Fibroblast of skin of abdomen (primary cell): Measurements from ENCODE around the gene KHDRBS1.
"Not testable (repeated sequence)": the region's sequence is repeated elsewhere in the genome, so short reads cannot be mapped to it uniquely, and the experiment has no call there.

ENCODE experiments used
- DNase-seq: peaks from one replicate; pipeline ENCODE4 v3.0.0-alpha.2; 2013

Gene KHDRBS1

DNA sequence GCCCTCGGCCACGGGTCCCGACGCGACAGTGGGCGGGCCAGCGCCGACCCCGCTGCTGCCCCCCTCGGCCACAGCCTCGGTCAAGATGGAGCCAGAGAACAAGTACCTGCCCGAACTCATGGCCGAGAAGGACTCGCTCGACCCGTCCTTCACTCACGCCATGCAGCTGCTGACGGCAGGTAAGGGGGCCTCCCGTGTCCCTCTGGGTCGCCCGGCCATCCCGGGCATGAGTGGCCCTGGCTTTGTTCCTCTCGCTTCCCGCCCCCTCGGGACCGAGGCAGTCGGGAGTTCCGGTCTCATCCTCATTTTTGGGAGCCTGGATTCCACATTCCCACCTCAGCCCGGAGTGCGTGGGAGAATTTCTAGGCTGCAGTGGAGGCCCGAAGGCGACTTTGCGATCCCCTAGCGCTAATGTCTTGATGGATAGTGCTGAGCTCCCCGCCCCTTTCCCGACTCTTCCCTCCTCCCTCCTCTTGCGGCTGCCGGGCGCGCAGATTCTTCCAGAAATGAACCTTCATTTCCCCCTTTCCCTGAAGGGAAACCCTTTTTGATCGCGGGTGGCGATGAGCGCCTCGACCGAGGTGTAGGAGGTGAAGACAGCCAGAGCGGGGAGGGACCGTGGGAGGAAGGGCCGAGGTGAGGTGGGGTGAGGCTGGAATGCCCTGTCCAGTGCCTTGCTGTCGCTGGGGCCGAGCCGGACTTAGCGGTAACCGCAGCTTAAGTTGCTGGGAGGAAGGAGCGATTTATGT is 705 bp downstream of the KHDRBS1 start:
- DNase-seq: peak; percentile 42

GRCh38 chr1:32014948-32015273 is 1.2 kb downstream of the KHDRBS1 start:
- no peak for DNase-seq

GRCh38 chr1:32020339-32020738 is 6.7 kb downstream of the KHDRBS1 start:
- DNase-seq: no peak

- DNase-seq: not testable (repeated sequence)
Observed at GRCh38 chr1:32021574-32022018, 7.9 kb downstream of the KHDRBS1 start.

GRCh38 chr1:32023351-32023750 is 9.7 kb downstream of the KHDRBS1 start:
- DNase-seq: no peak

- no peak for DNase-seq
Observed at GRCh38 chr1:32025515-32025914, 11.8 kb downstream of the KHDRBS1 start.

- peak; percentile 38 for DNase-seq
Observed at GRCh38 chr1:32028746-32029145, 15.1 kb downstream of the KHDRBS1 start.

DNA sequence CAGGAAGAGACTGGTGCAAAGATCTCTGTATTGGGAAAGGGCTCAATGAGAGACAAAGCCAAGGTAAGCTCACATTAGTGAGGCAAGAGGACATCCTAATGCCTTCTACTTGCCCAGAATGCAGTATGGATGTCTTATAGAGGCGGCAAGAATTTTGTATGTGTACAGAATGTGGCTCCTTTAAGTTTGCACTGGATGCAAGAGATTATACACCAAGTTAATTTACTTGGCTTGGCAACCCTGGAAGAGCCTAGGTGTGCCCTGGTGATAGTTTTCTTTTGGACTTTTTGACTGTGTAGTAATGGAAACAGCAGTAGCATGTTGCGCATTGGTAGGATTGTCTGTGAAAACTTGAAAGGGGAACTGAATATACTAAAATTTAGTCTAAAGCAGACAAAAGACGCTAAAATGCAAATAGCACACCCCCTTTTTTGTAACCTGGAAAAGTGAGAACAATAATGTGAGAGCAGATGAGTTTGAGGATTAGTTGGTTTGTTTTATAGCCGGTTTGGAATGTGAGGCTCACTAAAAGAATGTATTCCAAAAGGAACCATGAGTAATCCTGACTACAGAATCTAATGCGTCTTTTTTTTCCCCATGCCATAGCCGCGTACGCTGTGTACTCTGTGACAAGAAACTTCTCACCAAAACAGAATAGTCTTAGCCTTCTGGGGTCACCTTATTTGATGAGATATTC is 18.1 kb downstream of the KHDRBS1 start:
- peak; percentile 82 for DNase-seq

DNA sequence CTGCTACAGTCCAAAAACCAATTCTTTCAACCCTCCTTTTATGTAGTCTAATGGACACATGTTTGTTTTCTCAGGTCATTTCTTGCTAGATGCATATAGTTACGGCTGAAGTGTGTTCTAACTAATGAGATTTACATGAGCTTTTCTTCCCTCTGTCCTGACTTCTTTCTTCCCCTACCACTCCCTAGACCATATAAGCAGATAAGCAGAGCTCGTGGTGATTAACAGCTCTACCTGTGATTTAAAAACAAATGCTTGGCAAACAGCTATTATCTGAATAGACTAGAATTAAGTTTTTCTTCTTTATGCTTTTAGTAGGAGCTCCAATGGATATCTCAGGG is 18.6 kb downstream of the KHDRBS1 start:
- DNase-seq: no peak

- no peak for DNase-seq
Observed at GRCh38 chr1:32035119-32035518, 21.5 kb downstream of the KHDRBS1 start.

DNA sequence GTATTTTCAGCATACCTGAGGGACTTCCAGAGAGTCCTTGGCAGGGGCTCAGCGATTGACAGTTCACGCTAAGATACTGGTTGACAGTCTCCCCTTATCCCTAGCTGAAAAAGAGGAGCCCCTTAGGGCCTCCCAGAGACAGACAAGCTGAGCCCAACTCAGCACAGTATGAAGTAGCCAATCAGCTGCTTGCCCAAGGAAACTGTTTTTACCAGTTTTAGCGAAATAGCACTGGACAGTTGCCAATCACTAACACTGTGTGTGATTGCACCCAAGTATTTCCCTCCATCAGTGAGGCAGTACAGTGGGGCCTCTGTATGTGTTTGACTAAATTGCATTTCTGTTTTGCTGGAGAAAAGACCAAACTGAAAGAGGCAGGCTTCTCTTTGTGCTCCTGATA is 27.0 kb downstream of the KHDRBS1 start:
- DNase-seq: no peak

GRCh38 chr1:32042330-32042729 is 28.7 kb downstream of the KHDRBS1 start:
- no peak for DNase-seq

DNA sequence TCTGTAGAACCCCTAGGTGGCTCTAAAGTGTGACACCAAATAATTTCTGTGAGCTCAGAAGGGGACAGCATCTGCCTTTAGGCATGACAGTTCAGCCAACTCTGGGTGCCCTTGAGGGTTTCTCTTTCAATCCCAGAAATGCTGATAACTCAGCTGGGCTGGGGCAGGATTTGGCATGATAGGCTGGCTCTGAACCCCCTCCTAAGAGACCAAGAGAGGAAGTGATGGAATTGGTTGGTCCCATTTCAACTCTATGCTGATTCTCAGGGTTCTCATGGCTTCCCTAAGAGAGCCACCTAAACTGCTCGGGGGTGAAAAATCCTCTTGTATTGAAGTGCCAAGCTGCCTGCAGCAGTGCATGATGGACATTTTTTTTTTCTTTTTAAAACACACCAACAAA is 30.6 kb downstream of the KHDRBS1 start:
- DNase-seq: no peak

DNA sequence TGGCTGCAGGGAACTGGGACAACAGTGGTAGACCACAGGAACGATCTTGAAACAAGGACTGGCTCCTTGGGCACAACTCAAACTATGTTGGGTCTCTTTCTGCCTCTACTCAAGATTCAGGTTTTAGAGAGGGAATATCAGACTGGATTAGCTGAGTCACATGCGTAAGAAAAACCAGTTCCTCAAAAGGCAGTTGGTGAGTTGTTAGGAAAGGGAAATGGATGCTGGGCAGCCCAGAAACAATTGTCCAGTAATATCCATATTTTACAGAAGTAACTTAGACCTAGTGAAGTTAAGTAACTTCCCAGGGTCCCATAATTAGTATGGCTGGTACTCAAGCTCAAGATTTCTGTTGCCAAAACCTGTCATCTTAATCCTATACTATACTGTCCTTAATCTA is 32.1 kb downstream of the KHDRBS1 start:
- no peak for DNase-seq

DNA sequence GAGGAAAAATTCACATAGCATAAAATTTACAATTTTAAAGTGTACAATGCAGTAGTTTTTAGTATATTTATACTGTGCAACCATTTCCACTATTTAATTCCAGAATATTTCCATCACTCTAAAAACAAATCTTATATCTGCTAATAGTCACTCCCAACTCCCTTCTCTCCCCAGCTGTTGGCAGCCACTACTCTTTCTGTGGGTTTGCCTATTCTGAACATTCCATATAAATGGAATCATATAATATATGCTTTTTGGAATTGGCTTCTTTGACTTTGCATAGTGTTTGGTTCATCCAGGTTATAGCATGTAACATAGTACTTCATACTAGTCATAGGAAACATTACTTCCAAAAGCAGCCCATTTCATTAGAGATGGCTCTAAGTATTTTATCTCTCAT is 34.0 kb downstream of the KHDRBS1 start:
- DNase-seq: peak; percentile 53

- DNase-seq: no peak
Observed at GRCh38 chr1:32048440-32048839, 34.8 kb downstream of the KHDRBS1 start.

DNA sequence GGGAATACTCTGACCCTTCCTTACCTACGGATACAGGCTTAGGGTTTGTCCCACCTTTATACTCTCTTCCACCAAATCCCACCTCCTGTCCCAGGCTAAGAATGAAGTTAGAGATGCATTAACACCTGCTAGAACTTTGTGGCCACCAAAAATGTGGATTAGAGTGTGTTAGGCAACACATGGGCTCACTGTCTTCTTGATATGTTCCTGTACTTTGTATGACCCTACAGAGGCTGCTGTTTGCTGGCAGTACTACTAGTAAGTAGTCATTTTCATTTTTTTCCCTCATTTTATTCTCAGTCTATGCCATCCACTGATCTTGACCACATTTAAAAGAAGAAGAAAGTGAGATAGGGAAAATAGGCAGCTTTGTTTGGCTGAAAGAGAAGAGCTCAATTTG is 38.0 kb downstream of the KHDRBS1 start:
- DNase-seq: no peak

GRCh38 chr1:32052887-32053286 is 39.2 kb downstream of the KHDRBS1 start:
- DNase-seq: peak; percentile 23

DNA sequence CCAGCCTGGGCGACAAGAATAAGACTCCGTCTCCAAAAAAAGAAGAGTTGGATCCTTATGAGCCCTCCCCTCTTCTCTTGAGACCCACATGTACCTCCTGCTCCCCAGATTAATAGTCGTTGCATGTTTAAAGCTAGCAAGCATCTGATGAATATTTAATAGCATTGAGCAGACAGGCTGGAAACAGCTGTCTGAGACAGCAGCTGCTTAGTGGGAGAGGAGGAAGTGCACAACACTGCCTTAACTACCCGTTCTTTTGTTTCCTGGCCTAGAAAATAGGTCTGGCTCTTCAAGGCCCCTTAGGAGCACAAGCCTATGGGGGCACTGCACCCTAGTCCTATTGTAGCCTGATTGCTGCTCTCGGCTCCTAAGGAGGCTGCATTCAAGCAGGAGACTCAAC is 41.7 kb downstream of the KHDRBS1 start:
- DNase-seq: no peak

GRCh38 chr1:32056598-32056997 is 42.9 kb downstream of the KHDRBS1 start:
- no peak for DNase-seq

DNA sequence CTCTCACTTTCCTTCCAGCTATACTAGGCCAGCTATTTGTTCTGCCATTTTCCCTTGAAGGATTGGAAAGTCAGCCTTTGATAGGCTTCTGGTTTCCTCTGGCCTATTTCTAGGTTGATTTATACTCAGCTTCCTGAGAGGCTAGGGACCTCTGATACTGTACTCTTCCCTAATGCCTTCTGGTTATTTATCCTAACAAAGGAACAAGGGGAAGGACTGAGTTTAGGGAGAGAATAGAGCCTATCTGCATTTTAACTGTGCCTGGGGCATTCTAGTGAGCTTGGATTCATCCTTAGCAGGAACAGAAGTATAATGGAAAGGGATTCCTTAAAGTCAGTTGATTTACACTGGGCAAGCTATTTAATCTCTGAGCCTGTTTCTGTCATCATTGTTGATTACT is 47.2 kb downstream of the KHDRBS1 start:
- DNase-seq: no peak

DNA sequence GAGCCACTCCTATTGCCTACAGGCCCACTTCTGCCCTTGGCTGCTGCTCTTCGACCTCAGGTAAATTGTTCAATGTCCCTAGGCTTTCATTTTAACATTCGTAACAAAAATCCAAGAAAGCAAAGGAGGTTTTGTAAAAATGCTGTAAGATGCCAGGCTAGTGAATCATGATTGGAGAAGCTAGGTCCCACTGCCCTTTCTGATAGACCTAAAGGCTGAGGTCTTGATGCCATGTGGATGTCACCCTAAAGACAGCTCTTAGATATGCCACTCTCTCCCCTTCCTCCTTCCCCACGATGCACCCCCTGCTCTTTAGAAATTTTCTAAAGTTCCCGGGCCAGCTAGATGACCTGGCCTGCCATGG is 49.2 kb downstream of the KHDRBS1 start:
- DNase-seq: peak; percentile 29

GRCh38 chr1:32063261-32063681 is 49.6 kb downstream of the KHDRBS1 start:
- peak; percentile 70 for DNase-seq
